IMR-90 (cell line): ENCODE results near the gene SURF4. TPM values are rescaled to one million over a fixed set of nuclear protein-coding genes. Genes with fewer than 3 reads are reported as not detected.

Experiments used
- ATAC-seq: fragments of 200-7000 bp; cut with Tn5 transposase; 2 replicates; pipeline ENCODE4 v1.9.1; 2020; ENCODE audit warnings: low read depth, mild to moderate bottlenecking, moderate library complexity
- BruUV-seq: library from RNA; stranded (reverse); fragments of 400-500 nt; replicated peaks from 2 replicates; lab custom pipeline; 2021; lab: Mats Ljungman, UMichigan
- CTCF ChIA-PET: fragments of 300-600 bp; formaldehyde crosslinking; extraction: SDS; loops from one replicate; lab custom pipeline; 2021; ENCODE audit warnings: antibody characterized with exemption; lab: Yijun Ruan, JAX
- POLR2A ChIA-PET: fragments of 300-600 bp; sonication (Branson Sonifier 250); formaldehyde crosslinking; loops from one replicate; lab custom pipeline; 2022; ENCODE audit warnings: antibody characterized with exemption; ENCODE audit not compliant: unreplicated experiment; lab: Charles Lee
- DNase-seq: peaks from one replicate; pipeline ENCODE4 v3.0.0; 2013
- H2AFZ ChIP-seq: replicated peaks from 2 replicates; pipeline ENCODE3; 2013; ENCODE audit warnings: low read length, mild to moderate bottlenecking; ENCODE audit not compliant: poor library complexity
- H2AK5ac ChIP-seq: 2 replicates; pipeline ENCODE4 v1.6.1; 2013; ENCODE audit warnings: low read depth, low read length, inconsistent platforms
- H2AK9ac ChIP-seq: replicated peaks from 2 replicates; pipeline ENCODE3; 2013; ENCODE audit warnings: mild to moderate bottlenecking, low read depth, low read length, moderate library complexity; ENCODE audit not compliant: poor library complexity
- H2BK120ac ChIP-seq: 2 replicates; pipeline ENCODE4 v1.6.1; 2013; ENCODE audit warnings: low read depth, low read length, inconsistent platforms
- H2BK15ac ChIP-seq: 3 replicates; pipeline ENCODE4 v1.6.1; 2013; ENCODE audit warnings: low read depth, low read length, inconsistent platforms
- H2BK20ac ChIP-seq: 2 replicates; pipeline ENCODE4 v1.6.1; 2013; ENCODE audit warnings: low read depth, mild to moderate bottlenecking, inconsistent platforms, low read length, moderate library complexity
- H2BK5ac ChIP-seq: 2 replicates; pipeline ENCODE4 v1.6.1; 2013; ENCODE audit warnings: mild to moderate bottlenecking, low read depth, low read length, inconsistent platforms; ENCODE audit not compliant: poor library complexity, severe bottlenecking
- H3K14ac ChIP-seq: replicated peaks from 2 replicates; pipeline ENCODE4 v1.6.1; 2013; ENCODE audit warnings: low read depth, low read length, inconsistent platforms
- H3K18ac ChIP-seq: 2 replicates; pipeline ENCODE4 v1.6.1; 2013; ENCODE audit warnings: low read depth, low read length, control low read depth
- H3K23ac ChIP-seq: 2 replicates; pipeline ENCODE4 v1.6.1; 2013; ENCODE audit warnings: low read depth, low read length, inconsistent platforms
- H3K27ac ChIP-seq: 2 replicates; pipeline ENCODE4 v1.5.1; 2013; ENCODE audit warnings: mild to moderate bottlenecking, control low read depth, low read length; ENCODE audit not compliant: insufficient read depth
- H3K27me3 ChIP-seq: 2 replicates; pipeline ENCODE4 v1.6.1; 2013; ENCODE audit warnings: low read length; ENCODE audit not compliant: control insufficient read depth, insufficient read depth
- H3K36me3 ChIP-seq: 2 replicates; pipeline ENCODE4 v1.6.1; 2013; ENCODE audit warnings: low read length, mixed read lengths; ENCODE audit not compliant: control insufficient read depth, insufficient read depth
- H3K4ac ChIP-seq: 2 replicates; pipeline ENCODE4 v1.6.1; 2013; ENCODE audit warnings: low read depth, low read length, inconsistent platforms
- H3K4me1 ChIP-seq: 2 replicates; pipeline ENCODE4 v1.6.1; 2013; ENCODE audit warnings: low read length, mixed read lengths; ENCODE audit not compliant: control insufficient read depth, insufficient read depth
- H3K4me2 ChIP-seq: 2 replicates; pipeline ENCODE4 v1.6.1; 2013; ENCODE audit warnings: low read depth, mild to moderate bottlenecking, control low read depth, low read length, moderate library complexity
- H3K4me3 ChIP-seq: 2 replicates; pipeline ENCODE4 v1.5.1; 2013; ENCODE audit warnings: low read depth, mild to moderate bottlenecking, control low read depth, low read length, moderate library complexity; ENCODE audit not compliant: insufficient read depth
- H3K56ac ChIP-seq: 2 replicates; pipeline ENCODE4 v1.6.1; 2013; ENCODE audit warnings: low read length, inconsistent platforms; ENCODE audit not compliant: insufficient read depth; ENCODE audit errors: extremely low read depth
- H3K79me1 ChIP-seq, 2 experiments: 2 replicates each; pipeline ENCODE4 v1.6.1; 2013; ENCODE audit warnings: low read length in 2 of 2, inconsistent platforms in 1 of 2, low read depth in 1 of 2
- H3K9ac ChIP-seq: 2 replicates; pipeline ENCODE4 v1.6.1; 2013; ENCODE audit warnings: low read depth, low read length, control low read depth
- H3K9me1 ChIP-seq: 2 replicates; pipeline ENCODE4 v1.6.1; 2013; ENCODE audit warnings: low read length, inconsistent platforms; ENCODE audit not compliant: insufficient read depth
- H3K9me3 ChIP-seq: 2 replicates; pipeline ENCODE4 v1.6.1; 2013; ENCODE audit warnings: low read length; ENCODE audit not compliant: control insufficient read depth, insufficient read depth
- H4K20me1 ChIP-seq: 2 replicates; pipeline ENCODE4 v1.6.1; 2013; ENCODE audit warnings: low read length, inconsistent platforms; ENCODE audit not compliant: insufficient read depth
- H4K5ac ChIP-seq: 2 replicates; pipeline ENCODE4 v1.6.1; 2013; ENCODE audit warnings: mild to moderate bottlenecking, low read depth, low read length, control low read depth
- H4K8ac ChIP-seq, 2 experiments: 2 replicates each; pipeline ENCODE4 v1.6.1; 2013; ENCODE audit warnings: low read depth in 2 of 2, low read length in 2 of 2, control low read depth in 1 of 2, inconsistent platforms in 1 of 2
- H4K91ac ChIP-seq: 2 replicates; pipeline ENCODE4 v1.6.1; 2013; ENCODE audit warnings: low read depth, low read length, inconsistent platforms; ENCODE audit not compliant: insufficient read depth
- CEBPB ChIP-seq: IDR thresholded peaks from 2 replicates; pipeline ENCODE4 v1.6.1; 2012; ENCODE audit warnings: low read depth, low read length, improper control_type of control experiment
- CTCF ChIP-seq: conservative IDR thresholded peaks from 2 replicates; pipeline ENCODE4 v1.5.1; 2012; ENCODE audit warnings: mild to moderate bottlenecking, low read depth, low read length, improper control_type of control experiment
- ELK1 ChIP-seq: fragments of 150-350 bp; IDR thresholded peaks from 2 replicates; pipeline ENCODE4 v1.6.1; 2016; ENCODE audit warnings: low read depth, mild to moderate bottlenecking, low read length, moderate library complexity, borderline replicate concordance
- USF2 ChIP-seq: fragments of 150-350 bp; IDR thresholded peaks from 2 replicates; pipeline ENCODE4 v1.6.1; 2017; ENCODE audit warnings: mild to moderate bottlenecking, antibody characterized with exemption, low read length, low read depth
- WGBS, 2 experiments: methylation state at CpG; one replicate each; pipeline versions ENCODE4 v1.1.5 to v1.1.7; 2013; ENCODE audit warnings: missing lambda C conversion rate in 2 of 2; ENCODE audit not compliant: insufficient read length in 1 of 2; ENCODE audit errors: extremely low coverage in 2 of 2; 5-methylcytosine and 5-hydroxymethylcytosine counted together
- dilution Hi-C: fragments of 300-500 bp; cut with HindIII; formaldehyde crosslinking; loops from one replicate; pipeline ENCODE4 v1.14.3; 2018; ENCODE audit warnings: low sequenced_read_pairs; ENCODE audit not compliant: unreplicated experiment
- in situ Hi-C: fragments of 300-500 bp; cut with MboI; formaldehyde crosslinking; loops from 3 replicates; pipeline ENCODE4 v1.14.3; 2019; ENCODE audit warnings: low sequenced_read_pairs, inconsistent platforms, mixed read lengths
- intact Hi-C: fragments of 100-400 bp; cut with micrococcal nuclease; formaldehyde crosslinking; loops from 2 replicates; pipeline ENCODE4 v1.10.0; 2022
- polyA plus RNA-seq, 3 experiments: library from polyadenylated mRNA; depleted of rRNA; stranded (reverse); fragments of >200 nt; gene quantifications; 2 replicates each; pipeline ENCODE4 v1.2.3, GENCODE V29; 2012; ENCODE audit warnings: low replicate concordance in 1 of 3
- total RNA-seq: library from RNA; depleted of rRNA; stranded (reverse); fragments of >200 nt; gene quantifications from 2 replicates; pipeline ENCODE4 v1.2.3, GENCODE V29; 2012

Gene SURF4
- total and polyA plus RNA-seq, 2 of the 4 experiments (the other 2 are of a cell fraction): 307 to 532 TPM

- H3K4ac ChIP-seq: no peak overlapping the region
- dilution Hi-C loops: no loop called here
- no peaks in the 10 kb centered on the region for H3K9me3 ChIP-seq
- no peak overlapping the region for H4K5ac ChIP-seq
- H4K20me1 ChIP-seq: no peaks in the 10 kb centered on the region
- no peak overlapping the region for H3K4me3 ChIP-seq
- H3K9ac ChIP-seq: no peak overlapping the region
- no peak overlapping the region for H3K4me2 ChIP-seq
- H4K91ac ChIP-seq: no peak overlapping the region
- ChIA-PET CTCF (no interaction called here), POLR2A (no interaction called here)
- in situ Hi-C loops: no loop called here
- no peaks in the 10 kb centered on the region for H3K36me3 ChIP-seq
- no peak overlapping the region for H3K27ac ChIP-seq
- H2BK20ac ChIP-seq: no peak overlapping the region
- ATAC-seq (no peak), DNase-seq (no peak)
- H2BK15ac ChIP-seq: no peak overlapping the region
- H2AK9ac ChIP-seq: no peak overlapping the region
- no TSS peak for BruUV-seq
- H4K8ac ChIP-seq: no peak overlapping the region
- no peak overlapping the region for H2BK5ac ChIP-seq
- H2AK5ac ChIP-seq: no peak overlapping the region
- no CpG with 5 or more reads among the region's 4 CpGs for WGBS, 2 experiments
- no peak overlapping the region for H2BK120ac ChIP-seq
- no peak overlapping the region for H3K14ac ChIP-seq
- H3K4me1 ChIP-seq: no peaks in the 10 kb centered on the region; the same call in 1 of the 2 replicates
- no peak overlapping the region for H3K23ac ChIP-seq
- no peak overlapping the region for H2AFZ ChIP-seq
- TF ChIP-seq CEBPB (no peak), USF2 (no peak), CTCF (no peak), ELK1 (no peak)
- H3K27me3 ChIP-seq: no peaks in the 10 kb centered on the region
- no peaks in the 10 kb centered on the region for H3K9me1 ChIP-seq
- H3K56ac ChIP-seq: no peak overlapping the region
- intact Hi-C loops: no loop called here
- H3K79me1 ChIP-seq: 0 out of 4 replicates have a peak, but pooled peaks cover 0 to 5% of the 10 kb centered on the region in 2 experiments
- H3K18ac ChIP-seq: no peak overlapping the region
Observed at GRCh38 chr9:133380734-133381133, 4.9 kb upstream of the SURF4 start.
